Progenitor cell of endocrine pancreas (in vitro differentiated cells): ENCODE measurements around the gene TMEM81. TPM values are rescaled to one million over a fixed set of nuclear protein-coding genes. Genes with fewer than 3 reads are reported as not detected.

Experiments
- DNase-seq: peaks from one replicate; pipeline ENCODE4 v3.0.0; 2021; ENCODE audit warnings: low spot score; ENCODE audit not compliant: unreplicated experiment
- H3K27ac Mint-ChIP-seq: 2 replicates; pipeline ENCODE4 v1.8.0; 2021; ENCODE audit warnings: mild to moderate bottlenecking, moderate library complexity, mixed read lengths
- H3K27me3 Mint-ChIP-seq: 2 replicates; pipeline ENCODE4 v1.8.0; 2021; ENCODE audit warnings: mixed read lengths
- H3K36me3 Mint-ChIP-seq: 2 replicates; pipeline ENCODE4 v1.8.0; 2022; ENCODE audit warnings: mixed read lengths; ENCODE audit not compliant: insufficient read depth
- H3K4me1 Mint-ChIP-seq: 2 replicates; pipeline ENCODE4 v1.8.0; 2021; ENCODE audit warnings: low read depth, mixed read lengths
- H3K4me3 Mint-ChIP-seq: 2 replicates; pipeline ENCODE4 v1.8.0; 2021; ENCODE audit warnings: low read depth, mild to moderate bottlenecking, moderate library complexity, mixed read lengths
- H3K9me3 Mint-ChIP-seq: 2 replicates; pipeline ENCODE4 v1.8.0; 2021; ENCODE audit warnings: low read depth, mixed read lengths
- total RNA-seq: library from RNA; stranded (reverse); gene quantifications from 2 replicates; pipeline ENCODE4 v1.2.1, GENCODE V29; 2021
- TF ChIP-seq, protein P1 (sequence below): fragments of 200-600 bp; sonication (generic); IDR thresholded peaks from one replicate; pipeline ENCODE4 v1.5.0; 2021; ENCODE audit warnings: antibody characterized with exemption, mild to moderate bottlenecking; ENCODE audit not compliant: unreplicated experiment

Gene TMEM81
- total RNA-seq, 1 donor from 2014 or later: 5.1 TPM

DNA sequence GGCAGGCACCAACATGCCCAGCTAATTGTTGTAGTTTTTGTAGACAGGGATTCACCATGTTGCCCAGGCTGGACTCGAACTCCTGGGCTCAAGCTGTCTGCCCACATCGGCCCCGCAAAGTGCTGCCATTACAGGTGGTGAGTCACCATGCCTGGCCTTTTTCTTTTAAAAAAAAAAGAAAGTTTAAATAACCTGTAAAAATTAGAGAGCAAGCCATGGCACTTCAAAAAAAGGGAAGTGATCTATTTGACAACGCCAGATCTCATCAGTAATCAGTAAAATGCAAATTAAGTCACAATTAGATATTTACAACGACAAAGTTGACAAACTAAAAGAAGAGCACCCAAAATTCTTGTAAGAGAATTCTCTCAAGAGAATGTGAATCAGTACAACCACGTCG is 40.5 kb upstream of the TMEM81 start:
- Mint-ChIP-seq H3K4me1 (peaks cover 21% of the 10 kb centered on the region), H3K9me3 (no peaks in the 10 kb centered on the region), H3K36me3 (no peaks in the 10 kb centered on the region), H3K27me3 (no peaks in the 10 kb centered on the region), H3K27ac (no peak overlapping the region), H3K4me3 (no peak overlapping the region)
- TF ChIP-seq, protein P1, sequence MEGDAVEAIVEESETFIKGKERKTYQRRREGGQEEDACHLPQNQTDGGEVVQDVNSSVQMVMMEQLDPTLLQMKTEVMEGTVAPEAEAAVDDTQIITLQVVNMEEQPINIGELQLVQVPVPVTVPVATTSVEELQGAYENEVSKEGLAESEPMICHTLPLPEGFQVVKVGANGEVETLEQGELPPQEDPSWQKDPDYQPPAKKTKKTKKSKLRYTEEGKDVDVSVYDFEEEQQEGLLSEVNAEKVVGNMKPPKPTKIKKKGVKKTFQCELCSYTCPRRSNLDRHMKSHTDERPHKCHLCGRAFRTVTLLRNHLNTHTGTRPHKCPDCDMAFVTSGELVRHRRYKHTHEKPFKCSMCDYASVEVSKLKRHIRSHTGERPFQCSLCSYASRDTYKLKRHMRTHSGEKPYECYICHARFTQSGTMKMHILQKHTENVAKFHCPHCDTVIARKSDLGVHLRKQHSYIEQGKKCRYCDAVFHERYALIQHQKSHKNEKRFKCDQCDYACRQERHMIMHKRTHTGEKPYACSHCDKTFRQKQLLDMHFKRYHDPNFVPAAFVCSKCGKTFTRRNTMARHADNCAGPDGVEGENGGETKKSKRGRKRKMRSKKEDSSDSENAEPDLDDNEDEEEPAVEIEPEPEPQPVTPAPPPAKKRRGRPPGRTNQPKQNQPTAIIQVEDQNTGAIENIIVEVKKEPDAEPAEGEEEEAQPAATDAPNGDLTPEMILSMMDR: no peak
- no peak for DNase-seq

DNA sequence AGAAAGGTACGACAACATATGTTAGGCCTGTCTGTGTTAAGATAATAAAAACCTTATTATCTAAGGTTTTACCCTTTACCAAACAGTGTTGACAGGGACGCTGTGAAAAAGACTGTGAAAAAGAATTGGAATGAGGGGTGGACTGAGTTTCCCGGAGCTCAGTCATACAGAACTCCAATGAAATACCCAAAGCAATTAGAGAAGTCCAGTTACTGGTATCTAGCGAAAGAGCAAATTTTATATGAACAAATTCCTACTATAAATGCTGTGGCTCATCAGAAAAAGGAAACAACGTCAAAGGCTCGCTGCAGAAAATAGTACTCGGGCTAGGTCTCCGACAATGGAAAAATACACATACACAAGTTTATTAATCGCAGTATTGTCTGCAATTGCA is 38.2 kb upstream of the TMEM81 start:
- TF ChIP-seq, protein P1: no peak
- H3K4me1 Mint-ChIP-seq: peaks cover 23% of the 10 kb centered on the region
- peaks cover 3% of the 10 kb centered on the region for H3K36me3 Mint-ChIP-seq
- peak overlapping the region; percentile 97 for H3K4me3 Mint-ChIP-seq
- DNase-seq: no peak
- H3K9me3 Mint-ChIP-seq: no peaks in the 10 kb centered on the region
- H3K27ac Mint-ChIP-seq: peak overlapping the region; percentile 100
- H3K27me3 Mint-ChIP-seq: no peaks in the 10 kb centered on the region

DNA sequence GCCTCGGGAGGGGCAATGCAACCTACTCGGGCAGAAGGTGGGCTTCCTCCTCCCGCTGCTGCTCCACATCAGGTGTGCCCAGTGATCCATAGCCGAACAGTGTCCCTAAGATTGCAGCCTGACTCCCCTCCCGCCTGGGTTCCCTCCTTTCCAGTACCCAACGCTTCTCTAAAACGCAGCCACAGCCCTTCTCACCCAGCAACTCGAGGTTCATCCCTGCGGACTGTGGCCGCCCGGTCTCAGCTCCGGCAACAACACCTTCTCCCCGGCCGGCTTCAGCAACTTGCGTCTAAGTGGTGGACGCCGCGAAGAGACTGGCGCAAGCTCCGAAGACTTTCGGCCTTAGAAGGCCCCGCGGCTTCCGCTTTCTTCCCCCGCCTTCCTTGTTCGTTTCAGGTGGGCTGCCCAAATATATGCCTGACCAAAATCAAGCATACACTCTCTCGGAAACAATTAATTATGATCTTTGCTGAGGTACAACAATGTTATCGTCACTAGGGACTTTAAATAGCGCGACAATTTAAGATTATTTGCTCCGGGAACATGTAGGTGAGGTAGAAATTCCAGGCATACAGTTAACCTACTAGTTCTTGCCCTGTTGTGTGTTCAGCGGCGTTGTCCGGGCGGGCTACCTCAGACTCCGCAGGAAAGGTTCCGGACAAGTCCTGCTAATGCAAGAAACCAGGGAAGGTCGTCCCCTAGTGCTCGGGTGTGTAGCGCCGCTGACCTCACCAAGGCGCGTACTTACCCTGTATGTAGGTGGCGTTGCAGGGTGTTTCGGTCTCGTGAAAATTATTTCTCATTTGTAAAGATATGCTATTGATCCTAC is 37.6 kb upstream of the TMEM81 start, which contains the start of gene RBBP5:
Gene RBBP5, minus strand, starts transcription at position 319 of the 829 bp plus-strand sequence. Its CDS starts 105 bp downstream, at position 214.
- no peaks in the 10 kb centered on the region for H3K27me3 Mint-ChIP-seq
- peak within 1 kb of the TSS; percentile 100 for H3K27ac Mint-ChIP-seq
- peaks cover 23% of the 10 kb centered on the region for H3K4me1 Mint-ChIP-seq
- peak within 1 kb of the TSS; percentile 97 for H3K4me3 Mint-ChIP-seq
- no peaks in the 10 kb centered on the region for H3K9me3 Mint-ChIP-seq
- peak; percentile 89 for DNase-seq
- peaks cover 3% of the 10 kb centered on the region for H3K36me3 Mint-ChIP-seq
- TF ChIP-seq, protein P1: peak; percentile 71

DNA sequence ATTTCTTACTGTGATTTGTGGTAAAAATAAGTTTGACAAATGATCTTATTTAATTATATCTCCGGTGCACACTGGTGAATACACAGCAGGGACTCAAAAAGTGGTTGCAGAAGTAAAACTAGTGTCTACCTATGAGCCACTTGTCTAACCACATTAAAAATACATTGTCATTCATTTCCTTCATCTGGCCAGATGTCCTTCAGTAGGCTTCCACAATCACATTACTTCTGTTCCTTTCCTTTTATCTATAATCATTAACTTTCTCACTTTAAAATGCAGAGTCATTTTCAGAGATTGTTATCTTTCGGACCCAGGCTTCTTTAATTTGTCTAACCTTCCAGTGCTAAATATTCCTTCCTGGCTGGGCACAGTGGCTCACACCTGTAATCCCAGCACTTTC is 34.5 kb upstream of the TMEM81 start:
- peaks cover 3% of the 10 kb centered on the region for H3K36me3 Mint-ChIP-seq
- H3K4me1 Mint-ChIP-seq: peaks cover 23% of the 10 kb centered on the region
- peak overlapping the region; percentile 22 for H3K27ac Mint-ChIP-seq
- TF ChIP-seq, protein P1: no peak
- H3K9me3 Mint-ChIP-seq: no peaks in the 10 kb centered on the region
- DNase-seq: no peak
- no peaks in the 10 kb centered on the region for H3K27me3 Mint-ChIP-seq
- H3K4me3 Mint-ChIP-seq: no peak overlapping the region

DNA sequence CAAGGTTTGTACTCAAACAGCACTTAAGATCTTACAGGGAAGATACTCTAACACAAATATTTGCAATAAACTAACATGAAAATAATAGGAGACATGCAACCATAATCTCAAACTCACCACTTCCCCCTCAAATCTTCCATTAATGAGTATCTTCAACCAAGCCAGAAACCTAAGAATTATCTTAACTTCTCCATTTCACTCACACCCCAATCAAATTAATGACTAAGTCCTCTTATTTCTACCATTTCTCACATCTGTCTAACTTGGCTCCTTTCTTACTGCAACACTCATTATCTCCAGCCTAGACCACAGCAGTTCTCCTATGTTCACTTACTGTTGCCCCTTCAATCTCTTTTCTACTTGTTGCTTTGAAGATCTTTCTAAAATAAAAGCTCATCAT is 27.1 kb upstream of the TMEM81 start:
- H3K9me3 Mint-ChIP-seq: no peaks in the 10 kb centered on the region
- H3K4me1 Mint-ChIP-seq: no peaks in the 10 kb centered on the region
- no peak for DNase-seq
- TF ChIP-seq, protein P1: no peak
- peaks cover 6% of the 10 kb centered on the region for H3K36me3 Mint-ChIP-seq
- H3K27ac Mint-ChIP-seq: no peak overlapping the region
- H3K4me3 Mint-ChIP-seq: no peak overlapping the region
- no peaks in the 10 kb centered on the region for H3K27me3 Mint-ChIP-seq
